Sciatic nerve (tissue), 2 donors: ENCODE data around the gene CLIP2. TPM values are rescaled to one million over a fixed set of nuclear protein-coding genes. Genes with fewer than 3 reads are reported as not detected.
"Not testable (repeated sequence)": the region's sequence is repeated elsewhere in the genome, so short reads cannot be mapped to it uniquely, and the experiment has no call there.

Experiments used
- ATAC-seq: fragments of 200-7000 bp; cut with Tn5 transposase; one replicate; pipeline ENCODE4 v1.9.1; 2020; ENCODE audit warnings: mild to moderate bottlenecking, moderate library complexity
- DNase-seq: peaks from one replicate; pipeline ENCODE4 v3.0.0-alpha.2; 2020; ENCODE audit warnings: low spot score
- intact Hi-C: fragments of 100-400 bp; cut with DNase I; formaldehyde crosslinking; loops from one replicate; pipeline ENCODE4 v1.14.2; 2022
- total RNA-seq: library from RNA; stranded (reverse); fragmentation: NEBNext Ultra II Directional; extraction: Animal tissue kit (Norgen Biotek cat#: 25700); gene quantifications from one replicate; pipeline ENCODE4 v1.2.1, GENCODE V29; 2021
- donor health status: DM: no; HTN: no; CAD: no.
- donor health status: DM: no; HTN: no; CAD: no.

CLIP2 gene
- total RNA-seq, 1 donor from 2014 or later, result 58.4 TPM

- ATAC-seq (no peak), DNase-seq (no peak)
- intact Hi-C loops, result loop anchor here (10.0 kb wide), 1 partner anchor 345 kb away; no protein-coding TSS in a partner anchor
Observed at GRCh38 chr7:74409571-74409970, 120.4 kb downstream of the CLIP2 start.

- DNase-seq (no peak), ATAC-seq (no peak)
- intact Hi-C loops, result no loop called here
Observed at GRCh38 chr7:74410772-74411171, 121.6 kb downstream of the CLIP2 start.

GRCh38 chr7:74411571-74411970, 122.4 kb downstream of the CLIP2 start:
- ATAC-seq, DNase-seq, intact Hi-C loops: not testable (repeated sequence)

GRCh38 chr7:74412056-74412455, 122.8 kb downstream of the CLIP2 start:
- ATAC-seq (no peak), DNase-seq (no peak)
- intact Hi-C loops, result no loop called here

GRCh38 chr7:74412603-74413002, 123.4 kb downstream of the CLIP2 start:
- intact Hi-C loops, result no loop called here
- DNase-seq (no peak), ATAC-seq (no peak)

- ATAC-seq, intact Hi-C loops, DNase-seq: not testable (repeated sequence)
Observed at GRCh38 chr7:74414595-74415333, 125.6 kb downstream of the CLIP2 start.

DNA sequence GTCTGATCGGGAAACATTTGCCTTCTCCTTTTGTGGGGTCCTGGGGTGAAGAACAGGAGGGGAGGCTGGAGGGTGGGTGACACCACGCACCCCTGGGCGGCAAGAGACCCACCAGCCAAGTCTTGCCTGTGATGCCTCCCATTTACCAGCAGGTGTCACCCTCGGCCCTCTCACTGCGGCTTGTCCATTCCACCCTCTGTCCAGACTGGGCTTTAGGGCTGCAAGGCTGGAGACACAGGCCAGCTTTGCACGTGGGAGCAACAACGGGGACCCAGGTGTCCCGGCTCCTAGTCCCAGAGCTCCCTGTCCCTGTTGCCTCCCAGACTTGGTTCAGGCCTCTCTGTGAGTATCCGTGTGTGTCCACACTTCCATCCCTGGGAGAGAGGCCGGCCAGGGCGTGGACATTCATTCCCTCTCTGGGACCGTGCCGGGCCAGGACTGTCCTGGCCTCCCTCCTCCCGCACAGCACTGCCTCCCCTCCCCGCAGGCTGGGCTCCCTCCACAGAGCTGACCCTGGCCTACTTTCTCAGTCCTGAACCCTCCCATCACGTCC, 128.3 kb downstream of the CLIP2 start:
- DNase-seq (peak; percentile 81), ATAC-seq (peak; percentile 95)
- intact Hi-C loops, result no loop called here

- DNase-seq, result no peak
- peak; percentile 18 for ATAC-seq
- intact Hi-C loops, result no loop called here
Observed at GRCh38 chr7:74418076-74418475, 128.9 kb downstream of the CLIP2 start.

DNA sequence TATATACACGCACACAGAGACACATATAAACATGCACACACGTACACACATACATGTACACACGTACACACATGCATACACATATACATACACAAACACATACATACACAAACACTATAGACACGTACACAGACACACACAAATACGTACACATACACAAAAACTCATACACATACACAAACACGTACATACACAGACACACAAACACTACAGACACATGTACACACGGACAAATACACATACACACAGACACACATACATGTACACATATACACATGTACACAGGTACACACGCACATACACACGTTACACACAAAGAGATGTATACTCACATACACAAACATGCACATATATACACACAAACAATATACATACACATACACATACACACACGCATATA, 129.3 kb downstream of the CLIP2 start:
- DNase-seq (no peak), ATAC-seq (no peak)
- intact Hi-C loops, result no loop called here

DNA sequence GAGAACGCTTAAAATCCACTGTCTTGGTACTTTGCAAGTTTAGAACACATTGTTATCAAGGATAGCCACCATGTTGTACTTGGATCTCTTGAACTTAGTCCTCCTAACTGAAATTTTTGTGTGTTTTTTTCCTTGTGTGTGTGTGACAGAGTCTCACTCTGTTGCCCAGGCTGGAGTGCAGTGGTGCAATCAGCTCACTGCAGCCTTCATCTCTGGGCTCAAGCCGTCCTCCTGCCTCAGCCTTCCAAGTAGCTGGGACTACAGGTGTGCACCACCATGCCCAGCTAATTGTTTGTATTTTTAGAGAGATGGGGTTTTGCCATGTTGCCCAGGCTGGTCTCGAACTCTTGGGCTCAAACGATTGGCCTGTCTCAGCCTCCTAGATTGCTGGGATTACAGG, 130.0 kb downstream of the CLIP2 start:
- intact Hi-C loops, ATAC-seq, DNase-seq: not testable (repeated sequence)

- DNase-seq, result no peak
- intact Hi-C loops, result no loop called here
- ATAC-seq, result no peak
Observed at GRCh38 chr7:74420006-74420405, 130.8 kb downstream of the CLIP2 start.

GRCh38 chr7:74424291-74424880, 135.2 kb downstream of the CLIP2 start:
- DNase-seq (no peak), ATAC-seq (no peak)
- intact Hi-C loops, result no loop called here

DNA sequence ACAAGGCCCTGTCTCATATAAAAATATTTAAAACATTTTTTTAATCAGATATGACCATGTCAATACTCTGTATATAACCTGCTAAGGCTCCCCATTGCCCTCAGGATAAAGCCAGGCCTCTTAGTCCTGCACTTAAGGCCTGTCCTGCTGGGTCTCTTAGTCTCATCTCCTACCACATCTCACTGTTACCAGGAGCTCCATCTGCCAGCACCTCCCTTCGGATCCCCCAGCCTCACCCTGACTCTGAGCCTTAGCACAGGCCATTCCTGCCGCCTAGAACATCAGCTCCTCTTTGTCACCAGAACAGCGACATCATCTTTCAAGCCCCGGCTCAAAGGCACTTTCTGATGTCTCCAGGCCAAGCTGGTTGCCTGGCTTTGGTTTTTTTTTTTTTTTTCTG, 138.8 kb downstream of the CLIP2 start:
- no peak for DNase-seq
- intact Hi-C loops, result no loop called here

GRCh38 chr7:74429153-74429747, 140.0 kb downstream of the CLIP2 start:
- DNase-seq (no peak), ATAC-seq (no peak)
- intact Hi-C loops, result no loop called here

More for the DNA sequence above, 138.8 kb downstream of the CLIP2 start:
- no peak for ATAC-seq

DNA sequence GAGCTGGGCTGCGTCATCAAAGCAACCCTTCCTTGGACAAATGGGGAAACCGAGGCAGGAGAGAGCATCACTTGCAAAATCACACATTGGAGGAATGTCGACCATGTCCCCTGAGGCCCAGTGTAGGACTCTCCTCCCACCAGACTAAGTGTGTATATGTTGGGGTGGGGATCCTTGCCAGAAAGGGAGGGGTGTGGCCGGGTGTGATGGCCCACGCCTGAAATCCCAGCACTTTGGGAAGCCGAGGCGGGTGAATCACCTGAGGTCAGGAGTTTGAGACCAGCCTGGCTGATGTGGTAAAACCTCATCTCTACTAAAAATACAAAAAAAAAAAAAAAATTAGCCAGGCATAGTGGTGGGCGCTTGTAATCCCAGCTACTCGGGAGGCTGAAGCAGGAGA, 141.2 kb downstream of the CLIP2 start:
- ATAC-seq, intact Hi-C loops, DNase-seq: not testable (repeated sequence)

- ATAC-seq, result peak; percentile 73
- intact Hi-C loops, result no loop called here
- DNase-seq, result no peak
Observed at GRCh38 chr7:74430961-74431466, 141.8 kb downstream of the CLIP2 start.

DNA sequence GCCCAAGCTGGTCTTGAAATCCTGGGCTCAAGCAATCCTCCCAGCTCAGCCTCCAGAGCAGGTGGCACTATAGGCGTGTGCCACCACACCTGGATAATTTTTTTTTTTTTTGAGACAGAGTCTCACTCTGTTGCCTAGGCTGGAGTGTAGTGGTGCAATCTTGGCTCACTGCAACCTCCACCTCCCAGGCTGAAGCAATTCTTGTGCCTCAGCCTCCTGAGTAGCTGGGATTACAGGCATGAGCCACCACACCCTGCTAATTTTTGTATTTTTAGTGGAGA, 148.0 kb downstream of the CLIP2 start:
- intact Hi-C loops, ATAC-seq, DNase-seq: not testable (repeated sequence)

DNA sequence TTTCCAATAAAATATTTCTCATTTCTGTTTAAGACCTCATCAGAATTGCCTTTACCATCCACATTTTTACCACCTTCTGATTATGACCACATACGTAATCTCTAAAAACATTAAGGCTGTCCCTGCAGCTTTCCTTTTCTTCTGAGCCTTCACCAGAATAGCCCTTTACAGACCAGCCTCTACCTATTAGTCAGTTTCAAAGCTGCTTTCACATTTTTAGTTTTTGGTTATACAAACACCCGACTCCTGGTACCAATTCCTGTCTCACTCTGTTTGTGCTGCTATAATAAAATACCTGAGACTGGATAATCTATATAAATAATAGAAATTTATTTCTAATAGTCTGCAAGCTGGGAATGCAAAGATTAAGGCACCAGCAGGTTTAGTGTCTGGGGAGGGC, 149.1 kb downstream of the CLIP2 start:
- ATAC-seq (no peak), DNase-seq (no peak)
- intact Hi-C loops, result no loop called here

- DNase-seq (no peak), ATAC-seq (no peak)
- intact Hi-C loops, result no loop called here
Observed at GRCh38 chr7:74439541-74439940, 150.3 kb downstream of the CLIP2 start.

DNA sequence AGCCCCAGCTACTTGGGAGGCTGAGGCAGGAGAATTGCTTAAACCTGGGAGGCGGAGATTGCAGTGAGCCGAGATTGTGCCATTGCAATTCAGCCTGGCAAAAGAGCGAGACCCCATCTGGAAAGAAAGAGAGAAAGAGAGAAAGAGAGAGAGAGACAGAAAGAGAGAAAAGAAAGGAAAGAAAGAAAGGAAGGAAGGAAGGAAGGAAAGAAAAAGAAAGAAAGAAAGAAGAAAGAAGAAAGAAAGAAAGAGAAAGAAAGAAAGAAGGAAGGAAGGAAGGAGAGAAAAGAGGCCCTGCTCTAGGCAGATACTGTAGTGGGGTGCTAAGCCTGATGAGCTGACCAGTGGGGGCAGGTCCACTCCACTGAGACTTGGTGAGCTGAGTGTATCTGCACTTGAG, 150.9 kb downstream of the CLIP2 start:
- intact Hi-C loops, result loop anchor here (10.0 kb wide), 1 partner anchor 95 kb away; no protein-coding TSS in a partner anchor
- ATAC-seq, DNase-seq: not testable (repeated sequence)
